Activated naive CD8-positive, alpha-beta T cell treated with anti-CD3 and anti-CD28 coated beads, Interleukin-2, amount 50 U/mL, for 24 hours (primary cell): ENCODE measurements around the gene UBIAD1.

Source experiments
- ATAC-seq: fragments of 150-1000 bp; cut with Tn5 transposase; one replicate; pipeline ENCODE4 v1.10.0; 2021
- DNase-seq: peaks from one replicate; pipeline ENCODE4 v3.0.0; 2021
- H3K27ac Mint-ChIP-seq: one replicate; pipeline ENCODE4 v1.8.0; 2021; ENCODE audit warnings: mild to moderate bottlenecking, mixed read lengths
- H3K27me3 Mint-ChIP-seq: one replicate; pipeline ENCODE4 v1.8.0; 2021; ENCODE audit warnings: mixed read lengths
- H3K36me3 Mint-ChIP-seq: one replicate; pipeline ENCODE4 v1.8.0; 2021; ENCODE audit warnings: low read depth, mixed read lengths
- H3K4me1 Mint-ChIP-seq: one replicate; pipeline ENCODE4 v1.8.0; 2021; ENCODE audit warnings: mixed read lengths
- H3K4me3 Mint-ChIP-seq: one replicate; pipeline ENCODE4 v1.8.0; 2021; ENCODE audit warnings: mild to moderate bottlenecking, moderate library complexity, mixed read lengths
- H3K9me3 Mint-ChIP-seq: one replicate; pipeline ENCODE4 v1.8.0; 2021; ENCODE audit warnings: mixed read lengths

UBIAD1 gene

DNA sequence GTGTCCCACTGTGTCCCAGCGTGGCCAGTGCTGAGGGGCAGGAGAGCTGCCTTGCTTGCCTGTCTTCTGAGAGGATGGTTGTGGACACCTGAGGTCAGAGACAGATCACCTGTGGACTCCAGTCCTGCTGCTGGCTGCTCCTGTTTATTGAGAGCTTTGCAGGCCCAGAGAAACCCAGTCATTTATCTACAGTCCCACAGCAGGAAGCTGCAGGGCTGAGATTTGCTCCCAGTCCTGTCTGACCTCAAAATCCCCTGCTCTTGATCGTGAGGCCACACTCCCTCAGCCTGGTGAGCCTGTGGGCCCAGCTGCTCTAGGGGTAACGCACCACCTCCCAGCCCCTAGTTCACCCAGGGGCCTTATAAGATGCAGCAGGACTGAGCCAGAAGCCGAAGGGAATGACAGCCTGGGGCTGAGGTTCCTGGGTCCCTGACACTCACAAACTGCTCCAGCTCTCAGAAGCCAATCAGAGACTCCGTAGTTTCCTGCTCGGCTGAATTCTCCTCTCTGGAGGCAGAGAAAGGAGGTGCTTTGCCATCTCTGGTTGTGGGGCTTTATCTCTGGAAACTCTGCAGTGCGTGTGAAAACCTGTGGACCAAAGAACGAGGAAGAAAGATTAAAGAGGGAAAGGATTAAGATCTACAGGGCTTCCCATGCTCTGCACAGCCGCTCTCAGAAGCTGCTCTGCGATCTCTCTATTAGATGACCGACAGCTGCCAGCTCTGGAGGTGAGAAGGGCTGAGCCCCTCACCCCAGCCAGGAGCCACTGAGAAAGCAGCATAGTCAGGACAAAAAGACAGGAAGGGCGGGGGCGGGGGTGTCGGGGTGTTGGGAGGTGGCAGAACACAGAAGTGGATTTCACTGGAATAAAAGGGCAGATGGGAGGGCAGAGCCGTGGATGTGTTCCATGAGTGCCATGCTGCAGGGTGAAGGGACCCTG is 39.1 kb downstream of the UBIAD1 start:
- H3K36me3 Mint-ChIP-seq = no peaks in the 10 kb centered on the region

GRCh38 chr1:11314959-11315358 is 42.0 kb downstream of the UBIAD1 start:
- H3K27me3 Mint-ChIP-seq = peaks cover under 1% of the 10 kb centered on the region
- no peak overlapping the region for H3K4me3 Mint-ChIP-seq
- DNase-seq = no peak

More for the DNA sequence above, 39.1 kb downstream of the UBIAD1 start:
- Mint-ChIP-seq H3K9me3 (no peaks in the 10 kb centered on the region), H3K4me3 (no peak overlapping the region), H3K4me1 (peaks cover 3% of the 10 kb centered on the region), H3K27me3 (no peaks in the 10 kb centered on the region), H3K27ac (no peak overlapping the region)
- DNase-seq (no peak), ATAC-seq (no peak)

DNA sequence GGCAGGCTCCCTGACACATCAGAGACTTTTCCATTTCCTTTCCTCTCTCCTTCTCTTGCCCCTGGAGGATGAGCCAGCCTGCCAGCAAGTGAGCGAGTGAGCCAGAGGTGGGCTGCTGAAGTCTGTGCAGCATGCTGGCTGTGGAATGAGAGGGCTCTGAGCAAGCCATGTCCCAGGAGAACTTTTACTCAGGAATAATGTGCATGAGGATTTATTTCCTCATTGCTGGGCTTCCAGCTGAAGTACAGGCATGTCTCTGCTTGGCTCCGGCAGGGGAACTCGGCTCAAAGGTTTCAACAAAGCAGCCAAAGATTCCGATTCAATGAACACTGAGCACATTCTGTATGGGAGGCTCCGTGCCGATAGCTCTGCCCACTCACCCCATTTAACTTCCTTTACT is 43.7 kb downstream of the UBIAD1 start:
- no peak for ATAC-seq
- Mint-ChIP-seq H3K36me3 (no peaks in the 10 kb centered on the region), H3K4me3 (no peak overlapping the region), H3K27me3 (peaks cover 2% of the 10 kb centered on the region), H3K4me1 (peaks cover 6% of the 10 kb centered on the region), H3K27ac (no peak overlapping the region), H3K9me3 (no peaks in the 10 kb centered on the region)
- no peak for DNase-seq

More at GRCh38 chr1:11314959-11315358, 42.0 kb downstream of the UBIAD1 start:
- ATAC-seq = no peak
- Mint-ChIP-seq H3K27ac (no peak overlapping the region), H3K9me3 (no peaks in the 10 kb centered on the region), H3K36me3 (no peaks in the 10 kb centered on the region), H3K4me1 (peaks cover 4% of the 10 kb centered on the region)

DNA sequence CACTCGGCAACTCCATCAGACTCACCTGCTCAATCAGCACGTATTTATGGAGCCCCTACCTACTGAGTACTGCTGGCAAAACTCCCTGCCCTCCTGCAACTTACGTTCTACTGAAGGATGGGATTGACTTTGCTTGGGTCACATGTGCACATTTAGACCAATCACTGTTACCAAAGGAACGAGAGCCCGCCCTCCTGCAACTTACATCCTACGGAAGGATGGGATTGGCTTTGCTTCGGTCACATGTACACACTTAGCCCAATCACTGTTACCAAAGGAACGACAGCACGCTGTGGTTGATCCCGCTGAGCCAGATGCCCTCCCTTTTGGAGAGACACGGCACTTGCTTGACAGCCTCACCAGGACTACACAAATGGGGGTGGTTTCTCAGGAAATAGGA is 46.0 kb downstream of the UBIAD1 start:
- Mint-ChIP-seq H3K27ac (no peak overlapping the region), H3K9me3 (no peaks in the 10 kb centered on the region)

DNA sequence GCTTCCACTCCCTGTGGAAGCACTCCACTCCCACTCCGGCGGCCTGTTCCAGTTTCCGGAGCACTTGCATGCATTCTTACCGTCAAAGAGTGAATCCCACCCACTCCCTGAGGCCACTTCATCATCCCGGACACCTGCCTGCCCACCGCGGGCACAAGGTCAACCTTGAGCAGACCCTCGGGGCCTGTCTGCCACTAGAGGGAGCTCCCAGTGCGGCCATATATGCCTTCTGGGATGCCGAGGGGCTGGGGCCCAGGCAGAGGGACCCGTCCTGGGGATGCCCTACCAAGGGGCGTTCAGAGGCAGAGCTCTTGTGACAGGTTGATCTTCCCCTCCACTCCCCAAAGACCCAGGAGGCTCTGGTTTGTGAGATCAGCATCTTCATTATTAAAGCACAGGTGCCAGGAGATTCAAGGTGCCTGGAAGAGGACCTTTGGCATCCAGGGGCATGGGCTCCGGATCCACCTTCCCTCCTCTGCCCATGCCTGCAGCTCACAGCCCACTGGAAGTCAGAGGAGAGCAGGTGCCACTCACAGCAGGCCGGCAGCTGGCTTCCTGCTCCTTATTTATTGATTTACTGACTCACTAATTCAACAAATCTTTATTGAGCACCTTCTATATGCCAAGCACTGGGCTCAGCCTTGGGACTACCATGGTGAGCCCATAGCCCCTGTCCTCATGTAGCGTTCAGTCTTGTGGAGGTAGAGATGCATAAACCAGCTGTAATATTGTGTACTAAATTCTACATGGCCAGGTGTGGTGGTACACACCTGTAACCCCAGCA is 47.3 kb downstream of the UBIAD1 start:
- ATAC-seq (peak; percentile 21), DNase-seq (peak; percentile 60)
- peaks cover 2% of the 10 kb centered on the region for H3K27me3 Mint-ChIP-seq
- no peak overlapping the region for H3K4me3 Mint-ChIP-seq
- H3K36me3 Mint-ChIP-seq = no peaks in the 10 kb centered on the region
- peaks cover 3% of the 10 kb centered on the region for H3K4me1 Mint-ChIP-seq
- no peaks in the 10 kb centered on the region for H3K9me3 Mint-ChIP-seq
- H3K27ac Mint-ChIP-seq = no peak overlapping the region

More for the DNA sequence above, 46.0 kb downstream of the UBIAD1 start:
- Mint-ChIP-seq H3K36me3 (no peaks in the 10 kb centered on the region), H3K27me3 (peaks cover 2% of the 10 kb centered on the region), H3K4me1 (peaks cover 3% of the 10 kb centered on the region), H3K4me3 (no peak overlapping the region)
- DNase-seq (no peak), ATAC-seq (no peak)

DNA sequence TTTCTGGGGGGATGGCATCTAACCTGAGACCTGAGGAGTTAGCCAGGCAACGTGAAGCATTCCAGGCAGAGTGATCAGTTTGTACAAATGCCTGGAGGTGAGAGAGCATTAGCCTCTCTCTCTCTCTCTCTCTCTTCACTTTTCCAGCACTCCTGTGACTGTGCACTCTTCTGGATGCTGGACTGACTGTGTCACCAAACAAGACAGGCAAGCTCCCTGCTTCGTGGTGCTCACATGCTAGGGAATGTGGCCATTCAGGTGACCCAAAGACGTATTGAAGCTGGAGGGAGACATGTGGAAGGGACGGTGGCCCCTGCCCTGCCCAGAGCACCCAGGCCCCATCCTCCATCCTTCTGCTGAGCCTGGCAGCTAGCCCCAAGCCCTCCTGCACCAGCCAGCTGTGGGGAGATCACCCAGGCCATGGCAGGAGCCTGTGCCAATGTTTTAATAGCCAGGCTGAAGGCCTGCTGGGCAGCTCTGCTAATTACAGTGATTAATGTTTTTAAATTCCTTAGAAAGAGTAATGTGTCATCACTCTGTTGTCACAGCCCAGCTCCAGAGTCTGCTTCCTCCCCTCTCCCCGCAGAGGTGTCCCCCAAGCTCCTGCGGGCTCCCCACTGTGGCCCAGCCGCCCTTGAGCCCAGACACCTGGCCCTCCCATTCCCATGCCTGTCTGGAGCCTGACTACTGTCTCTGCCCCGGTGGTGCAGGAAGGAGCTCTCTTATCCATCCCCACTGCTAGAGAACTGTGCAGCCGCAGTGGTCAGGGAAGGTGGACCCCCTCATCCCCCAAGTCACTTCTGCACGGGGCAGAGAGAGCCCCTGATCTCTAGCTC is 48.9 kb downstream of the UBIAD1 start:
- DNase-seq (no peak), ATAC-seq (no peak)
- Mint-ChIP-seq H3K36me3 (no peaks in the 10 kb centered on the region), H3K27me3 (peaks cover 2% of the 10 kb centered on the region), H3K27ac (no peak overlapping the region), H3K4me3 (no peak overlapping the region), H3K9me3 (no peaks in the 10 kb centered on the region), H3K4me1 (peaks cover 3% of the 10 kb centered on the region)

DNA sequence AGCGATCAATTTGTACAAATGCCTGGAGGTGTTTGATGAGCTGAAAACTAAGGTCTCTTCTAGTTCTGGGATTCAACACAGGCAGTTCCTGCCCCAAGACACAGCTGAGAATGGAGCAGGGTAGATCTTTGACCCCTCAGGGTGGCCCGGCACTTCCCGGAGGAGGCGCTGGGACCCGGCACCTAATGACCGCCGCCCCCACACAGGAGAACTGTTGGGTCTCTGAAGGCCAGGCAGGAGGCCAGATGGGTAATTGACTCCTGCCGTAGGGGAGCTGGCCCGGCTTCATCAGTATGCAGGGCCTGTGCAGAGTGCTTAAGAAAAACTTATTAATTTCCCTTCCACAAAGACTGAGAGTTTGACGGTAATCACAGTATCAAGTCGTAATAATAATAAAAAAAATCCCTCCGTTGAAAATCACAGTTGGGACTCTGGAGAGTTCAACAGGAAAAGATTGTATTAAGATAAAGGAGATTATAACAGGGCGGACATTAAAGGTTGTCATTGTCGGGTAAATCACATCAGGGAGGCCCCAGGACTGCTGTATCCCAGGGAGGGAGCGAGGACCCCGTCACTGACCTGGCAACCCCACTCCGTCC is 51.7 kb downstream of the UBIAD1 start:
- H3K27ac Mint-ChIP-seq = no peak overlapping the region
- H3K36me3 Mint-ChIP-seq = no peaks in the 10 kb centered on the region
- no peak overlapping the region for H3K4me3 Mint-ChIP-seq
- DNase-seq (no peak), ATAC-seq (no peak)
- H3K9me3 Mint-ChIP-seq = no peaks in the 10 kb centered on the region
- peaks cover 3% of the 10 kb centered on the region for H3K4me1 Mint-ChIP-seq
- H3K27me3 Mint-ChIP-seq = peaks cover 2% of the 10 kb centered on the region

- no peaks in the 10 kb centered on the region for H3K36me3 Mint-ChIP-seq
- no peak overlapping the region for H3K4me3 Mint-ChIP-seq
- DNase-seq = no peak
- H3K27me3 Mint-ChIP-seq = no peaks in the 10 kb centered on the region
- no peaks in the 10 kb centered on the region for H3K9me3 Mint-ChIP-seq
- ATAC-seq = no peak
- H3K4me1 Mint-ChIP-seq = no peaks in the 10 kb centered on the region
- no peak overlapping the region for H3K27ac Mint-ChIP-seq
Measured at GRCh38 chr1:11326070-11326469, 53.1 kb downstream of the UBIAD1 start.

GRCh38 chr1:11328444-11328843 is 55.4 kb downstream of the UBIAD1 start:
- Mint-ChIP-seq H3K36me3 (no peaks in the 10 kb centered on the region), H3K4me1 (no peaks in the 10 kb centered on the region), H3K27ac (no peak overlapping the region), H3K27me3 (no peaks in the 10 kb centered on the region), H3K4me3 (no peak overlapping the region), H3K9me3 (no peaks in the 10 kb centered on the region)
- ATAC-seq = no peak
- no peak for DNase-seq

GRCh38 chr1:11330411-11330810 is 57.4 kb downstream of the UBIAD1 start:
- DNase-seq (no peak), ATAC-seq (no peak)
- Mint-ChIP-seq H3K4me1 (no peaks in the 10 kb centered on the region), H3K36me3 (no peaks in the 10 kb centered on the region), H3K27ac (no peak overlapping the region), H3K27me3 (no peaks in the 10 kb centered on the region), H3K9me3 (no peaks in the 10 kb centered on the region), H3K4me3 (no peak overlapping the region)

GRCh38 chr1:11331036-11331944 is 58.3 kb downstream of the UBIAD1 start:
- no peaks in the 10 kb centered on the region for H3K36me3 Mint-ChIP-seq
- no peaks in the 10 kb centered on the region for H3K9me3 Mint-ChIP-seq
- no peaks in the 10 kb centered on the region for H3K4me1 Mint-ChIP-seq
- H3K27ac Mint-ChIP-seq = no peak overlapping the region
- no peak for DNase-seq
- no peak overlapping the region for H3K4me3 Mint-ChIP-seq
- H3K27me3 Mint-ChIP-seq = no peaks in the 10 kb centered on the region
- no peak for ATAC-seq

DNA sequence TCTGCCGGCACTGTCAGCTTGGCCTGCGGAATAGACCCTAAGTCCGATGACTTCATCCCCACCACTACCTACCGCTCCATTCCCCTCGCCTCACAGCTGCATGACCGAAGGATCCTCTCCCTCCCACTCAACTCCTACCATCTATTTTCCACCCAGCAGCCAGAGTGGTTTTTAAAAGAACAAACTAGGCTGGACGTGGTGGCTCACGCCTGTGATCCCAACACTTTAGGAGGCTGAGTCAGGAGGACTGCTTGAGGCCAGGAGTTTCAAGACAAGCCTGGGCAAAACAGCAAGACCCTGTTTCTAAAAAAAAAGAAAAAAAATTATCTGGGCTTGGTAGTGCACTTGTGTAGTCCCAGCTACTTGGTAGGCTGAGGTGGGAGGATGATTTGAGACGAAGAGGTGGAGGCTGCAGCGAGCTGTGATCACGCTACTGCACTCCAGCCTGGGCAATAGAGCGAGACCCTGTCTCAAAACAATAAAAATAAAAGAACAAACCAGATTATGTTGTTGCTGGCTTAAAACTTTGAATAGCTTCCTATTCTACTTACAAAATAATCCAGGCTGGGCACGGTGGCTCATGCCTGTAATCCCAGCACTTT is 59.0 kb downstream of the UBIAD1 start:
- Mint-ChIP-seq H3K27ac (no peak overlapping the region), H3K4me1 (no peaks in the 10 kb centered on the region), H3K4me3 (no peak overlapping the region), H3K36me3 (no peaks in the 10 kb centered on the region), H3K27me3 (no peaks in the 10 kb centered on the region), H3K9me3 (no peaks in the 10 kb centered on the region)
- DNase-seq (no peak), ATAC-seq (no peak)

DNA sequence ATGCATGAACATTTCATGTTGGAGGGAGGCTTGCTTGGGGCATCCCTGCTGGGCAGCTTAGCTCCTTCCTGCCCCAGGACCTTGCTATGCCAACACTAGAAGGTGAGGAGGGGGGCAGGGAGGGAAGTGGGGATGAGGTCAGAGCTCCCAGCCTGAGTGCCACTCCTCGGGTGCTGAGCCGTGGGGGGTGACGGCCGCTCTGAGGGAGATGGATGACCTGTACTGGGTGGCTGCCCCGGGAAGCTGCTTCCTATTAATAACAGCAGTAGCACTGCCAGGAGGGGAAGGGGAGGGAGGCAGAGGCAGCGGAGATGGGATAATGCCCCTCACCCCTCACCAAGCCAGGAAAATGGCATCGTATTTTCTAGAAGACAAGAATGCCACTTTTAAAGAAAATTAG is 60.6 kb downstream of the UBIAD1 start:
- DNase-seq (no peak), ATAC-seq (no peak)
- Mint-ChIP-seq H3K36me3 (no peaks in the 10 kb centered on the region), H3K9me3 (no peaks in the 10 kb centered on the region), H3K4me1 (no peaks in the 10 kb centered on the region), H3K4me3 (no peak overlapping the region), H3K27me3 (peaks cover 5% of the 10 kb centered on the region), H3K27ac (no peak overlapping the region)
